Breast epithelium (tissue), 3 donors: Measurements from ENCODE around the gene TMEM169.
"Not testable (repeated sequence)": the region's sequence is repeated elsewhere in the genome, so short reads cannot be mapped to it uniquely, and the experiment has no call there.

Experiments
- POLR2A ChIP-seq: fragments of 450-650 bp; IDR thresholded peaks from one replicate; pipeline ENCODE4 v1.6.1; 2016; ENCODE audit warnings: antibody characterized with exemption, mild to moderate bottlenecking, moderate library complexity
- TF ChIP-seq, protein P1 (sequence below), 3 donors: fragments of 450-650 bp; IDR thresholded peaks; one replicate each; pipeline ENCODE4 v1.5.1; 2016 to 2017; ENCODE audit warnings: antibody characterized with exemption in 3 of 3, mild to moderate bottlenecking in 3 of 3, moderate library complexity in 3 of 3

DNA sequence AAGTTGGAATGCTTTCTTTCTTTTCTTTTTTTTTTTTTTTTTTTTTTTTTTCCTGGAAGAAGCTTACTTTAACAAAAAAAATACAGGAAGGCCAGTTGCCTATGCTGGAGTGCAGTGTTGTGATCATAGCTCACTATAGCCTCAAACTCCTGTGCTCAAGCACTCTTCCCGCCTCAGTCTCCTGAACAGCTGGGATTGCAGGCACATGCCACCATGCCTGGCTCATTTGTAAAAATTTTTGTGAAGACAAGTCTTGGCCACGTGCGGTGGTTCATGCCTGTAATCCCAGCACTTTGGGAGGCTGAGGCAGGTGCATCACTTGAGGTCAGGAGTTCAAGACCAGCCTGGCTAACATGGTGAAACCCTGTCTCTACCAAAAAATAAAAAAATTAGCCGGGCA, 59.8 kb downstream of the TMEM169 start:
- TF ChIP-seq POLR2A = not testable (repeated sequence)
- TF ChIP-seq, protein P1, sequence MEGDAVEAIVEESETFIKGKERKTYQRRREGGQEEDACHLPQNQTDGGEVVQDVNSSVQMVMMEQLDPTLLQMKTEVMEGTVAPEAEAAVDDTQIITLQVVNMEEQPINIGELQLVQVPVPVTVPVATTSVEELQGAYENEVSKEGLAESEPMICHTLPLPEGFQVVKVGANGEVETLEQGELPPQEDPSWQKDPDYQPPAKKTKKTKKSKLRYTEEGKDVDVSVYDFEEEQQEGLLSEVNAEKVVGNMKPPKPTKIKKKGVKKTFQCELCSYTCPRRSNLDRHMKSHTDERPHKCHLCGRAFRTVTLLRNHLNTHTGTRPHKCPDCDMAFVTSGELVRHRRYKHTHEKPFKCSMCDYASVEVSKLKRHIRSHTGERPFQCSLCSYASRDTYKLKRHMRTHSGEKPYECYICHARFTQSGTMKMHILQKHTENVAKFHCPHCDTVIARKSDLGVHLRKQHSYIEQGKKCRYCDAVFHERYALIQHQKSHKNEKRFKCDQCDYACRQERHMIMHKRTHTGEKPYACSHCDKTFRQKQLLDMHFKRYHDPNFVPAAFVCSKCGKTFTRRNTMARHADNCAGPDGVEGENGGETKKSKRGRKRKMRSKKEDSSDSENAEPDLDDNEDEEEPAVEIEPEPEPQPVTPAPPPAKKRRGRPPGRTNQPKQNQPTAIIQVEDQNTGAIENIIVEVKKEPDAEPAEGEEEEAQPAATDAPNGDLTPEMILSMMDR (IDR thresholded peaks at IDR 0.05) = not testable (repeated sequence)
